Measurements from ENCODE around the gene SLC8A1.

The SLC8A1 gene

DNA sequence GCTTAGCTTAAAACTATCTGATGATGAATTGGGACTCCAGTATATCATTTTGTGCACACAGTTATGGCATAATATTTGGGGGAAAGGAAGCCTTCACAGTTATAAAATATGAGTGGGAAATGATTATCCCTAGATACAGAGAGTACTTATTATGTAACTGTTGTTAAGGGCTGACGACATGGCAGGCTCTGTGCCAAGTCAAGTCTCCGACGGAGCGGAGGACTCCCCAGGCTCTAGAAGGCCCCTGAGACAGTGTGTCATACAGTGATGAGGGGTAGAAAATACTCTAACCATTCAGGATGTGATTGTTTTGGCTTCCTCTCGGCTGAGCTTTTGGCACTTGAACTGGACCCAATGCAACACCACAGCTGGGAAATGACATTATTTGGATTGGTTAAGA is 211.8 kb downstream of the SLC8A1 start:
- peak; percentile 94 for DNase-seq (ENCODE audit: low read depth, low spot score)

DNA sequence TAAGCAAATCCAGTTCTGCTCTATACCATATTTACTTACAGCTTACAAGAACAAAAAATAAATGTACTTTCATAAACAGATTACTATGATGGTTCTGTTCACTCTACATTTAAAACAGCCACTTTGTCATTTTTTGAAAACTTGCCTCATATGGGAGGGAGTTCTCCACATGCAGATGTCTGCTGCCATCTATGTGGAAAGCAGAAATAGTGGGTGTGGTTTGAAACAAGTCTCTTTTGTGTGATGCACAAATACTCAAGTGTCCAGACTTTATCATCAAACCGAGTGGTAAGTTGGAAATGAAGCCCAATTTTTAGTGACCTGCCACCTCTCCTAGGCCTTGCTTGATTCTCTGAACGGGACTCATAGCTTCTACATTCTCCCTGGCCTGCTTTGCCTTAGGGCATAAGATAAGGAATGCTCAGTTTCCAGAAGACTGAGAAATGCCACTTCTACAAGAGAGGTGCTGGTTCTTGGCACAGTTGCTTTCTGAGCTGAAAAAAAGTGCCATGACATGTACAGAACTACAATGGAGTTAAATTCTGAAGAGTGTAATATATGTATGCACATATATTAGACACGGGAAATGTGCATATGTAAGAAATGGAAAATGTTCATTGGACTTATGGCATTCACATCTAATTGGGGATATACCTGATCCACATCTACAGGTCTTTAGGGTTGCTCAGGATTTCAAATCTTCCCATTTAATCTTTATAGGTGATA is 221.0 kb downstream of the SLC8A1 start:
- DNase-seq (ENCODE audit: low read depth, low spot score): no peak

DNA sequence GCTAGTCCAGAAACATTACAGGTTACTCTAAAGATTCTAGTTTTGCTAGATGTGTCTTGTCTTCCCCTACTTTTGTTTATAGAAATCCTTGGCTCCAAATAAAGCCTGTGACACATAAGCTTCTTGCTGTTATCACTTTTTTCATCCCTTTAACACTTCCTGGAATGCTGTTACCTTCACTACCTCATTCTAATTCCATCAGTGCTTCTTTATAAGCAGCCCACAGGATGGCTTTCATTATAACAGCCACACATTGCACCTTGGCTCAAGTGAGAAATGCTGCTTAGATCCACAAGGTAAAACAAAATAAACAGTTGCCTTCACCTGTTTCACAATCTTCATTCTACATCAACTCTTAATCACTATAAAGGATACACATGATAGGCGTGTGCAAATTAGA is 221.7 kb downstream of the SLC8A1 start:
- no peak for DNase-seq (ENCODE audit: low read depth, low spot score)

DNA sequence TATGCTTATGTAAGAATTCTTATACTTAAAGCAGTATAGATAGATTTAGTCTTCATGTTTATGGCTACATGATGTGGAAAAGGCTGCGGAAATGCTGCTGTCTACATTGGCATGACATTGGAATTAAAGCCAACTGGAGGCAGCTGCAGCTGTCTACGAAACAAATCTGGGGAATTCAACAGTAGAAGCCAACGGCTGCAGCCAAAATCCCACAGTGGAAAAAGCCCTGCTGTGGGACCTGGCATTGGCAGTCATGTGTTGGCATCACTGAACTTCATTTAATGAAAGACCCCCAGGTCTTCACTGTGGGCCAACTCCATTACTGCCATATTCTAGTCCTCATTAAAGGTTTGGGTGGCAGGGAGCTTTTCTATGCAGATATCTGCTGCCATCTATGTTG is 223.6 kb downstream of the SLC8A1 start:
- DNase-seq (ENCODE audit: low read depth, low spot score): no peak

DNA sequence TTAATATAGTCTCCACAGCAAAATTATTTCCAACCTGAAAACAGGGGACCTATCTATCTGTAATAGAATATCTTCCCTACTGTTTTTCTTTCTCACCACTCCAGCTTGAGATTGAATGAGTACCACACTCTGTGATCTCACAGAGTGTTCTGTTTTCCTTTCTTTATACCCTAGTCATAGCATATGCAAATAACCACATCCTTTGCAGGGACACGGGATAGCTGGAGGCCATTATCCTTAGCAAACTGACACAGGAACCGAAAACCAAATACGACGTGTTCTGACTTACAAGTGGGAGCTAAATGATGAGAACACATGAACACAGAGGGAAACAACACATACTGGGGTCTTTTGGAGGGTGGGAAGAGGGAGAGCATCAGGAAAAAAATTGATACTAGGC is 224.7 kb downstream of the SLC8A1 start:
- peak; percentile 55 for DNase-seq (ENCODE audit: low read depth, low spot score)

DNA sequence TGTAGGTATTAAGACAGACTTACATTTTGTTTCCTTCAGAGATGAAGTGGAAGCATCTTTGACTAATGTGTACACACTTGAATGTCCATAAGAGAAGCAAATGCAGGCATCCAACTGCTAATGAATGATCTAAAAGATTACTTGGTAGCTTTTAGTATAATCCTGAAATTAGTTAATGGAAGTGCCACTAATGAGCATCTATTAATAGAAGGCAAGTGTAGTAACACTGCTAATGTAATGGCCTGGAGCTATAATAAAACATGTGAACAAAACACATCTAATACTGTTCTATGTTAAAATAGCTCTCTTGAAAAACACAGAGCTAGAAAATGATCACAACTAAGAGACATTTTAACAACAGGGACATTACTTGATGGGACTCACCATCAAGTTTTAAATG is 225.3 kb downstream of the SLC8A1 start:
- no peak for DNase-seq (ENCODE audit: low read depth, low spot score)

DNA sequence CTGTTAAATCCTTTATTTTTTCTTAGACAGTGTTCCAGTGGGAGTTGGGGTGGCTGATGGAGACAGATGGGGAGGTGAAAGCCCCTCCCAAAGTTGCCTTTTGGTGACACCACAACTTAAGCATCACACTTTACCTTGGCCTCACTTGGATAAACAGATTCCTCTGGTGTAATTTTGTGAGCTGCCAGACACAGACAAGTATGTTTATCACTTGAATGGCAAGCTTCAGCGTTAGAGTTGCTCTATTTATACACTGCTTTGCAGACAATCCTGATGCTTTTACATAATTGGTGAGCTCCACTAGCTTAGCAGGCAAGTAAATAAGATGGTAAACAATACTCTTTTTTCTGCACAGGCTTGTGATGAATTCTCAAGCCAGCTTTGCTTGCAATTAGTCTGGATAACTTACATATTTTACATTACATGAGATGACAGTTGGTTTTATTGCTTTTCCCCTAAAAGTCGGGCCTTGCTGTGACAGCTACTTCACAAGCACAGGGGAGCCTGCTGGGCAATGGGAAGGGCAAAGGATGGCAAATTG is 226.2 kb downstream of the SLC8A1 start:
- no peak for DNase-seq (ENCODE audit: low read depth, low spot score)

DNA sequence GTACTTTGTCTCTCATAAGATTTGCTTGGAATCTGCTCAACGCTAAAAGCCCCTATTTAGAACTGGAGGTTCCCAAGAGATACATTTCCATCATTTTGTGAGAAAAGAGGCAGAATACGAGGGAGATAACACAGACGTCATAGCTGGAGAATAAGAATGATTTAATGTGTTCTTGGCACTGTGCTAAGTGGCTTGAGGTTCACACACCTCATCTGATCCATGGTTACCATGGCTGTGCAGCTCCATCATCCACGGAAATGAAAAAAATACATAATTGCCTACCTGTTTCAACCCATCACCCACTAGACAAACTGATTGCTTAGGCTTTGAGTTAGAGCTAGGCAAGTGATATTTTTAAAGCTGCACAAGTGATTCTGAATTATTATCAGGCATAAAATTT is 227.6 kb downstream of the SLC8A1 start:
- DNase-seq (ENCODE audit: low read depth, low spot score): no peak

DNA sequence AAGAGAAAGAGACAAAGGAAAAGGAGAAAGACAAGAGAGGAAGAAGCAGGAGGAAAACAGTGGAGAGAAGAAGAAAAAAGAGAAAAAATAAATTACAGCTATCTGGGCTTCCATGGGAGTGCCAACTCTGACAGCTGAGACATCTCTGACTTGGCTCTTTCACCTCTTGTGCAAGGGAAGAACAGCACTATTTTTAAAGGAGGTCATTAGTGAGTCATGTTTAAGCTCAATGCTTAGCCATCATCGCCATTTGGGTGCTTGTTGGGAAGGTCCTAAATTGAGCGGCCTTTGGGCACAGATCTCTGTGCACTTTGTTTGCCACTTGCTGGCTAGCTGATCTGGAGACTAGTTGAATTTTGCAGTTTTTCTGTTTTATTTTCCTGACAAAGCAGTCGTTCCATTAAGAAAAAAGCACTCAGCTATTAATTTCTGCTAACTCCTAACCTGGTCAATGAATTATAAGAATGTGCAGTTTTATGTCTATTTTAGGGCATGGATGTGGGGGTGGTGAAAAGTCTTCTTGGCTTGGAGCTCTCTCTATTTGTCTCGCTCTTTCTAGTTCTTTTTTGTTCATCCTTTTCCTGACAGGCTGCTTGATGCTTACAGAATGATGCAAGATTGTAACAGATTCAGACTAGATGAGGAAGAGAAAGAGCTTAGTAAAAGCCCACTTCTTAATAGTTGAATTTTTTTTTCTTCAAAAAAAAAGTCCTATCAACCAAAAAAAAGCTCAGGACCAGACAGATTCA is 231.5 kb downstream of the SLC8A1 start:
- DNase-seq (ENCODE audit: low read depth, low spot score): no peak

DNA sequence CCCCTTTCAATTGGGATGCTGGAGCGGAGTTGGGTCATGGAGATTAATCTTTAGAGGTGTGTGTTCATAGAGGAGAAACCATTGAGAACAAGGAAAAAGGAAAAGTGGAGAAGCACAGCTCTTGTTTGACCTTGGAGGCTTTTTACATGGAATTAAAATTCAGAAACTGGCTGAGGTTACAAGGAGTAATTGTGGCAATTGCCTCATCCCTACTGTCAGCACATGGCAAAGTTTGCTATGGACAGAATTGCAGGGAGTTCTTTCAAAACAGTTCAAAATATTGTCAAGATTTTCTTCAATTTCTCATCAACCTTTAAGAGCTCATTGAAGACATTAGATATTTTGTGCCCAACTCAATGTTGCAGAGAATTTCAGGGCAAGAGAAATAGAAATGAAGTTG is 232.7 kb downstream of the SLC8A1 start:
- DNase-seq (ENCODE audit: low read depth, low spot score): no peak

DNA sequence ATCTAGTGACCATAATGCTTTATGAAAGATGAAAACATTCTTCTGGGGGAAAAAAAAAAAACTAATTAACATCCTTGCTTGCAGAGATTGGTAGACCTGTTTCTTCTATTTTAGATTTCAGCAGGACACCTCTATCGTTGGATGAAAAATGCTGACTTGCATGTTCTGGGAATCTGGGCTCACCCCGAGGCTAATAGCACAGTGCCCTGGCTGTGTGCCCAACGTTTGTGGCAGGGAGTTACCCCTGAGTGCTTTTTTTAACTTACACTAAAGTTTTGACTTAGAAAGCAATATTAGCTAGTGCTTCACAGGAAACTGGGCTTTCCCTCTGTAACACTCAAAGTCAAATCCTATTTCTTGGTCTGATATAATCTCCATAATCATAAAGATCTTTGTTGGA is 233.2 kb downstream of the SLC8A1 start:
- DNase-seq (ENCODE audit: low read depth, low spot score): peak; percentile 67

DNA sequence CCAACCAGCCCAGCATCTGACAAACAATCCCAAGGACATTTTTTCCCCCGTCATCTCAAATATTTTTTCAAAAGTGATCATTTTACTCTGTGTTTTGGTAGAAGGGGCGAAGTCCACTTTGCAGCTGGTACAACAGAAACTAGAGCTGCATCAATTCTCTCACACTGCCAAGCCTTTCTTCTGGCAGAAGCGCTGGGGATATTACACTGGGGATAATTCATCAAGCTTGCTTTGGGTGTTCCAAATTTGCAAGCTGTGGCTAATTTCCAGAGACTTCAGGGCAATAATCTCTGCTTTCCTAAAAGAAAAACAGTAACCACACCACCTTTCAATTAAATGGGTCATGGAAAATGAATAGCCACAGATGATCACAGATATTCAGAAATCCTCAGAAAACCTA is 238.3 kb downstream of the SLC8A1 start:
- DNase-seq (ENCODE audit: low read depth, low spot score): no peak

DNA sequence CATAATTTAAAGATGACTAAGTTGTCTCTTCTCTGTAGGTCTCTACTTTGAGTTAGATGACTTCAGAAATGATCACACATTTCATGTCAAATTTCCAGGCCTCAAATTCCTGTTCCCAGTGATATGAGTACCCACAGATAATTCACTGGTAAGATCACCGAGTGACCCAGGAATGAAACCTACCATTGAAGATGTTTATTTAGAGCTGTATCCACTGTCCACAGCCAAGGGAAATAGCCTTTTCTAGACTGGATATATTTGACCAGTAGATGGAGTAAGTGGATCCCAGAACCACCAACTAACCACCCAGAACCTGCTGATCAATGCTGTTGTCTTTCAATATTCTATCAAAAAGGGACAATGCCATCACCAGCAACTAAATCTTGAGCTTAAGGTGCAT is 238.8 kb downstream of the SLC8A1 start:
- peak; percentile 48 for DNase-seq (ENCODE audit: low read depth, low spot score)

DNA sequence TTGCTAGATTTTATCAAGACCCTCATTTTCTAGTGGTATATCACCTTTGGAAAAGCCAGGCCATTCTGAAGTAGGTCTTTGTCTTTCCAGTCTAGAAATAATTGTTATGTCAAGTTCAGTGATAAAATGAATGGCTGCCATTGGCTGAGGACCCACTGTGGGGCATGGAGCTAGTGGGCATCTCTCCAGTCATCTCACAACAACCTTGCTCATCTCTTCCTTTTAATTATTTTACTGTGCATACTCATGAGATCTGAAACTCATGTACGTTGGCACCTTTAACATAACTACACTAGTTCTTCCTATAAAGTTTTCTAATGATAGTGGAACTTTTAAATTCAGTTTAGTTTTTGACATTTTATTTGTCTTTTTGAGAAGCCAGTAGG is 240.9 kb downstream of the SLC8A1 start:
- no peak for DNase-seq (ENCODE audit: low read depth, low spot score)

DNA sequence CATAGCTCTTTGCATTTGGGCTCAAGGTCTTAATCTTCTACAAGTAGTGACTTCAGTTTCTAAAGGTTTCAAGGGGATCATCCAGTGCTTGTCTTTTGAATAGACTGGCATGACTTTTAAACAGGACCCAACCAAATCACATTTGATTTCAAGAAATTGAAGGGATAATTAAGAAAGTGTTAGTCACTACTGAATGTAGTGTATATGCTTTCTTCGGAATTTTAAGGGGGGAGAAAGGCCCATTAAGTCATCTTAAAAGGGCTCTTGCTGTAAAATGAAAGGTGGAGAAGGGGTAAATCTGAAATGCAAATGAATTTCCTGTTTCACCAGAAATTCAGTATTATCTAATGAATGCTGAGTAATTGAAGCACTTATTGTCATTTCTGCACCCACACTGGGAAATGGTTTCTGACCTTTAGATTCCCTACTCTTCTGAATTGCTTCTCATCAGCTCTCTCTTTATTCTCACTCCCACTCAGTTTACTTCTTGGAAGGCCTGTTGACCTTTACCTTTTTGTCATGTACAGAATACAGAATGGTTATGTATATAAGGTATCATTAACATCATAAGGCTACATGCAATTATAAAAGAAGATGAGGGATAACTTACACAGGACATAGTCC is 241.4 kb downstream of the SLC8A1 start:
- DNase-seq (ENCODE audit: low read depth, low spot score): no peak

DNA sequence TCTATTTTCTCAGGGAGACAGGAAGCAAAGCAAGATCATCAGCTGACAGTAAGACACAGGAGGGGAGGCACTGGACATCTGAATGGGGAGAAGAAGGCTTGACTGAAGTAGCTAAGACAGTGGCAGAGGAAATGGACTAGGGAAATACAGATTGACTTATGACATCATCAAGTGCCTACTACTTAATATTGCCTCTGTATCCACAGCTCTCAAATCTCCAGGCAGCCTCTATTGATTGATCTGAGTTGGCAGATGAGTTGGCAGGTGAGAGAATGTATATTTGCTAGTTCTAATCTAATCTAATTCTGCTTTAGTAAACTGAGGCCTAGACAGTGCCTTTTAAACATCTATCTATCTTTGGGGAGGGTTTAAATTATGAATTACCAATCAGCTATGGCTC is 242.1 kb downstream of the SLC8A1 start:
- DNase-seq (ENCODE audit: low read depth, low spot score): no peak

DNA sequence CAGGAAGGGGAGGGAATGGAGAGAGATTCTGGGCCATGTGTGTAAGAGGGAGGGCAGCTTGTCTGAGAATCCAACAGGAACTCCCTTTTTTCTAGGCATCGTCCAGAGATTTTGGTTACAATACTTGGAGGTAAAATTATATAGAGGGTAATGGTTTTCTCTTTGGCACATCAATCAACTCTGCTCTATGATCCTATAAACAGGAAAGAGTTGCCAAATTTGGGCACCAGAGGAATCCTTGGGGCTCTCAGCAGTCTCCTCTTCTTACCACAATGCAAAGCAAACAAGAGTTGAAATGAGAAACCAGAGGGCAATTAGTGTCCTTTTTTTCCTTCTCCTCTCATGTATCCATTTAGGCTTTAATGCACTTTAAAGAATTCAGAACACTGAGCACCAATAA is 243.4 kb downstream of the SLC8A1 start:
- DNase-seq (ENCODE audit: low read depth, low spot score): no peak

DNA sequence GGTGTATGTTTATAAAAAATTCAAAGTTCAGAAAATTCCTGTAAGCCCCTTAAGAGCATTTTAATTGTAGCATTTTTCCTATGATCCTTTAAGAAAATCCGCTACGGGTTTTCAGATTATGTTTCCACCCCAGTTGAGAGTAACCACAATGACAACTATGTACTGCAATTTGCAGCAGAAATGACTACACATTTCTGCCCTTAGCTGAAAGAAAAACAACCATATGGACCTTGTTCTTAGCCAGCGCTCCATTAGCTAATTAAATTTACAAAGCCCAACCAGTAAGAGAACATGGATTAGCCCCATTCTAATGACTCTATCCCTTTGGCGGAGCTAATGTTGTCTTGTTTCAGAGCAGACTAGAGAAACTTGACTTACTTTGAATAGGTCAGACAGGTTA is 247.6 kb downstream of the SLC8A1 start:
- peak; percentile 75 for DNase-seq (ENCODE audit: low read depth, low spot score)

DNA sequence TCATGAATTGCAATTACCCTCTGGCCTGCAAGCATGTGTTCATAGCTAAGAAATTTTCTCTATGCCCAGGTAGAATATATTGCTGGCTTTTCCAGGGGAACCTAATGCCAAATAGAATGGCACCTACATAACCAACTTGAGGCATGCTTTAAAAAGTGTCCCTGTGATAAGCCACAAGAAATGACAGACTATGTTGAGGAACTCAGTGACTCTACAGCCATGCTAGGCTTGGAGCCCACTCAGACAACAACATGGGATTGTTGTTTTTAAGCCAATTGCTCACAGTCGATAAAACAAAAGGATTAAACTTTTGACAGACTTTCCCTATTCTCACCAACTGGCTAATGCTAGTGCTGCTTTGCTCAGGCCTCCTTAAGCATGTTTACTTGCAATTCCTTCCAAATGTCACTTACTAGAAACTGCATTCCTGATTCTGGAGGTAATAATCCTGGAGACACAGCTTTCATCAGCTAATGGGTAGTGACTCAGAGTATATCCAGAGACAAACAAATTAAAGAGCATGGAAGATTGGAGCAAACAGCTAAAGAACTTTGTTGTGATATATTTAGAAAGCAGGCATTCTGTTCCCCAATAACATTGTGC is 249.0 kb downstream of the SLC8A1 start:
- DNase-seq (ENCODE audit: low read depth, low spot score): peak; percentile 64

DNA sequence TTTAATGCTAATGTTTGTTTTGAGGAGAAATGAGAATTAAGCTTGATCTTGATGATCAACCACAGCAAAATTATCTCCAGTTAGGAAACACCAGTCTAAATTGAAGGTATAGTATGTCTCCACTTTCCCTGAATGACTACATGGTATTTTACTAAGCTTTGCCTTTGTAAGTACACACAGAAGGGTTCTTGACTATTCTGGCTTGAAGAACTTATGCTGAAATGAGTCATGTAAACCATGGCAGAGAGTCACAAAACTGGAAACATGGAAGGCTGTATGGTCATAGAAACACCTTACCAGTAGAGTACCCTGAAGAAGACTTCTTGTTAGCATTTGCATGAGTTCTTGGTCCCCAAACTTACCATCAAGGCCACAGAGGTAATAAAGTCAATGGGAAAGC is 250.5 kb downstream of the SLC8A1 start:
- DNase-seq (ENCODE audit: low read depth, low spot score): no peak

DNA sequence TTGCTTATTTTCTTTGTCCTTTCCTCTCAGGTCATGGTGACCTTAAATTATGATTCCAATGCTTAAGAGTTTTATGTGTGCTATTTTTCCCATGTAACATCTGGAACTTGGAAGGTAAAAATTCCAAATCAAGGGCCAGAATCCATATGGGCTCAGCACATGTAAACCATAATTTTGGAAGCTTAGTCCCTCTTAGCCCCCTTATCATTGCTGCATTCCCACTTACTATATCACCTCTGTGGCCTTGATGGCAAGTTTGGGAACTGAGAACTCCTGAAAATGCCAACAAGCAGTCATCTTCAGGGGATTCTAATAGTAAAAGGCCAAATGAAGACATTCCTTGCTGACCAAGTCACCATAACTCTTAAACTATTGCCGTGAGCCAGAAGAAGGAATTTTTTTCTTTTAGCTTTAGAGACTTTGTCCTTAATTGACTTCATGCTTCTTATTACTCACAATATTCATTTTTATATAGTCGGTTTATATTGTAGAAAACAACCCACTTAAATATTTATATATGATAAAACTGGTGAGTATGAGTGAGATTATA is 251.4 kb downstream of the SLC8A1 start:
- DNase-seq (ENCODE audit: low read depth, low spot score): no peak

DNA sequence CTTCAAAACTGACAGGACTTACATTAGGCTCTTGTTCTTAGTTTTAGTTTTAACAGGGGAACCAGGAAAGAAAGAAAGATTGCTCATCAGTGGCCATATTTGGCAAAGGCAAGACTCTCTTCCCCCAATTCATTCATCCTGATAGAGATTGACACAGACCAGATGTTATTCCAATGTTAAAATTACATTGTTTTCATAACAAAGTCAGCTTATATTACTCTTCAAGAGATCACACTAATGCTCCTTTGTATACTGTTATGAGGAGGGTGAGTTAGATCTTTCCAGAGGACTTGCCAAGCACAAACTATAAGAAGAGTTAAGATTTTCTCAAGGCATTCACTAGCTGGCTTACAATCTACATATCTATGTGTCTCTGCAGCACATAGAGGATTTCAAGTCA is 252.1 kb downstream of the SLC8A1 start:
- DNase-seq (ENCODE audit: low read depth, low spot score): no peak
